WTC11 (cell line): ENCODE data around the gene TNIP2. TPM values are rescaled to one million over a fixed set of nuclear protein-coding genes. Genes with fewer than 3 reads are reported as not detected.

ENCODE experiments used
- ATAC-seq: fragments of 200-7000 bp; cut with Tn5 transposase; 2 replicates; pipeline ENCODE4 v1.10.0; 2021; ENCODE audit warnings: mild to moderate bottlenecking, moderate library complexity
- CTCF ChIA-PET: fragments of 300-600 bp; sonication (Branson Sonifier 250); formaldehyde crosslinking; loops from one replicate; lab custom pipeline; 2021; ENCODE audit warnings: antibody characterized with exemption; lab: Charles Lee
- POLR2A ChIA-PET: fragments of 350-600 bp; sonication (Branson Sonifier 250); formaldehyde crosslinking; loops from one replicate; lab custom pipeline; 2021; ENCODE audit warnings: antibody characterized with exemption; lab: Charles Lee
- DNase-seq: peaks from one replicate; pipeline ENCODE4 v3.0.0; 2021; ENCODE audit warnings: low spot score
- H3K27ac Mint-ChIP-seq: 2 replicates; pipeline ENCODE4 v1.8.0; 2021; ENCODE audit warnings: mixed read lengths
- H3K27me3 Mint-ChIP-seq: 2 replicates; pipeline ENCODE4 v1.8.0; 2021; ENCODE audit warnings: low read depth, mild to moderate bottlenecking, moderate library complexity, mixed read lengths
- H3K36me3 Mint-ChIP-seq: 2 replicates; pipeline ENCODE4 v1.8.0; 2021; ENCODE audit warnings: mixed read lengths
- H3K4me1 Mint-ChIP-seq: 2 replicates; pipeline ENCODE4 v1.8.0; 2022; ENCODE audit warnings: mixed read lengths
- H3K4me3 Mint-ChIP-seq: 2 replicates; pipeline ENCODE4 v1.8.0; 2021; ENCODE audit warnings: mild to moderate bottlenecking, moderate library complexity, mixed read lengths
- H3K9me3 Mint-ChIP-seq: 2 replicates; pipeline ENCODE4 v1.8.0; 2021; ENCODE audit warnings: mixed read lengths
- ATF1 ChIP-seq: sonication (generic); formaldehyde crosslinking; IDR thresholded peaks from 2 replicates; pipeline ENCODE4 v1.8.1; 2023; ENCODE audit warnings: mild to moderate bottlenecking, moderate library complexity, missing genetic modification reagents
- CREB1 ChIP-seq: sonication (generic); formaldehyde crosslinking; IDR thresholded peaks from 2 replicates; pipeline ENCODE4 v1.8.0; 2023; ENCODE audit warnings: mild to moderate bottlenecking, missing genetic modification reagents
- ESRRA ChIP-seq: sonication (generic); formaldehyde crosslinking; IDR thresholded peaks from 2 replicates; pipeline ENCODE4 v1.8.1; 2022; ENCODE audit warnings: mild to moderate bottlenecking, missing genetic modification reagents, borderline replicate concordance
- FOXP1 ChIP-seq: sonication (generic); formaldehyde crosslinking; IDR thresholded peaks from 2 replicates; pipeline ENCODE4 v1.8.0; 2022; ENCODE audit warnings: missing genetic modification reagents, mild to moderate bottlenecking, moderate library complexity, borderline replicate concordance
- IRF2 ChIP-seq: sonication (generic); formaldehyde crosslinking; IDR thresholded peaks from 2 replicates; pipeline ENCODE4 v1.8.0; 2022; ENCODE audit warnings: low read depth, missing genetic modification reagents, borderline replicate concordance
- NFATC4 ChIP-seq: fragments of 250-450 bp; sonication (Bioruptor Pico); IDR thresholded peaks from 2 replicates; pipeline ENCODE4 v1.9.0; 2021; ENCODE audit warnings: mild to moderate bottlenecking
- NFE2L1 ChIP-seq: sonication (generic); formaldehyde crosslinking; IDR thresholded peaks from 2 replicates; pipeline ENCODE4 v1.8.1; 2023; ENCODE audit warnings: missing genetic modification reagents
- NFYB ChIP-seq: sonication (generic); formaldehyde crosslinking; conservative IDR thresholded peaks from 2 replicates; pipeline ENCODE4 v1.8.0; 2022; ENCODE audit warnings: low read depth, missing genetic modification reagents
- NR1H2 ChIP-seq: sonication (generic); formaldehyde crosslinking; IDR thresholded peaks from 2 replicates; pipeline ENCODE4 v1.9.0; 2021; ENCODE audit warnings: mild to moderate bottlenecking, moderate library complexity, missing genetic modification reagents
- NR3C1 ChIP-seq: sonication (generic); formaldehyde crosslinking; conservative IDR thresholded peaks from 2 replicates; pipeline ENCODE4 v1.8.1; 2023; ENCODE audit warnings: low read depth, mild to moderate bottlenecking, missing genetic modification reagents
- RELA ChIP-seq: sonication (generic); formaldehyde crosslinking; IDR thresholded peaks from 2 replicates; pipeline ENCODE4 v1.8.1; 2022; ENCODE audit warnings: missing genetic modification reagents, mild to moderate bottlenecking, borderline replicate concordance
- SMAD3 ChIP-seq: sonication (generic); formaldehyde crosslinking; IDR thresholded peaks from 2 replicates; pipeline ENCODE4 v1.8.0; 2022; ENCODE audit warnings: missing genetic modification reagents, mild to moderate bottlenecking, borderline replicate concordance
- SMAD4 ChIP-seq: sonication (generic); formaldehyde crosslinking; IDR thresholded peaks from 2 replicates; pipeline ENCODE4 v1.8.0; 2022; ENCODE audit warnings: mild to moderate bottlenecking, missing genetic modification reagents
- TCF7 ChIP-seq: sonication (generic); formaldehyde crosslinking; IDR thresholded peaks from 2 replicates; pipeline ENCODE4 v1.8.0; 2022; ENCODE audit warnings: mild to moderate bottlenecking, low read depth, missing genetic modification reagents, moderate library complexity
- ZNF317 ChIP-seq: sonication (generic); formaldehyde crosslinking; IDR thresholded peaks from 2 replicates; pipeline ENCODE4 v1.8.1; 2023; ENCODE audit warnings: low read depth, mild to moderate bottlenecking, moderate library complexity, missing genetic modification reagents, borderline replicate concordance
- ZNF671 ChIP-seq: fragments of 250-450 bp; sonication (Bioruptor Pico); IDR thresholded peaks from 2 replicates; pipeline ENCODE4 v1.8.0; 2021; ENCODE audit warnings: mild to moderate bottlenecking
- total RNA-seq: library from RNA; stranded (reverse); gene quantifications from 3 replicates; pipeline ENCODE4 v1.2.3, GENCODE V29; 2021
- TF ChIP-seq, protein P1 (sequence below): sonication (generic); formaldehyde crosslinking; conservative IDR thresholded peaks from 2 replicates; pipeline ENCODE4 v1.8.1; 2023; ENCODE audit warnings: mild to moderate bottlenecking, low read depth, missing genetic modification reagents, moderate library complexity
- TF ChIP-seq, protein P2 (sequence below): fragments of 250-450 bp; sonication (Bioruptor Pico); IDR thresholded peaks from 2 replicates; pipeline ENCODE4 v1.9.0; 2021; ENCODE audit warnings: moderate library complexity, mild to moderate bottlenecking, inconsistent platforms, borderline replicate concordance
- TF ChIP-seq, protein P3 (sequence below): sonication (generic); formaldehyde crosslinking; IDR thresholded peaks from 2 replicates; pipeline ENCODE4 v1.8.0; 2022; ENCODE audit warnings: mild to moderate bottlenecking, missing genetic modification reagents
- TF ChIP-seq, protein P4 (sequence below): sonication (generic); formaldehyde crosslinking; IDR thresholded peaks from 2 replicates; pipeline ENCODE4 v1.8.0; 2022; ENCODE audit warnings: mild to moderate bottlenecking, missing genetic modification reagents
- TF ChIP-seq, protein P5 (sequence below): sonication (generic); formaldehyde crosslinking; IDR thresholded peaks from 2 replicates; pipeline ENCODE4 v1.8.1; 2022; ENCODE audit warnings: missing genetic modification reagents, borderline replicate concordance
- TF ChIP-seq, protein P6 (sequence below): sonication (generic); formaldehyde crosslinking; IDR thresholded peaks from 2 replicates; pipeline ENCODE4 v1.8.1; 2023; ENCODE audit warnings: mild to moderate bottlenecking, moderate library complexity, missing genetic modification reagents

Gene TNIP2
- total RNA-seq, 1 experiment from 2014 or later = 44.4 TPM

DNA sequence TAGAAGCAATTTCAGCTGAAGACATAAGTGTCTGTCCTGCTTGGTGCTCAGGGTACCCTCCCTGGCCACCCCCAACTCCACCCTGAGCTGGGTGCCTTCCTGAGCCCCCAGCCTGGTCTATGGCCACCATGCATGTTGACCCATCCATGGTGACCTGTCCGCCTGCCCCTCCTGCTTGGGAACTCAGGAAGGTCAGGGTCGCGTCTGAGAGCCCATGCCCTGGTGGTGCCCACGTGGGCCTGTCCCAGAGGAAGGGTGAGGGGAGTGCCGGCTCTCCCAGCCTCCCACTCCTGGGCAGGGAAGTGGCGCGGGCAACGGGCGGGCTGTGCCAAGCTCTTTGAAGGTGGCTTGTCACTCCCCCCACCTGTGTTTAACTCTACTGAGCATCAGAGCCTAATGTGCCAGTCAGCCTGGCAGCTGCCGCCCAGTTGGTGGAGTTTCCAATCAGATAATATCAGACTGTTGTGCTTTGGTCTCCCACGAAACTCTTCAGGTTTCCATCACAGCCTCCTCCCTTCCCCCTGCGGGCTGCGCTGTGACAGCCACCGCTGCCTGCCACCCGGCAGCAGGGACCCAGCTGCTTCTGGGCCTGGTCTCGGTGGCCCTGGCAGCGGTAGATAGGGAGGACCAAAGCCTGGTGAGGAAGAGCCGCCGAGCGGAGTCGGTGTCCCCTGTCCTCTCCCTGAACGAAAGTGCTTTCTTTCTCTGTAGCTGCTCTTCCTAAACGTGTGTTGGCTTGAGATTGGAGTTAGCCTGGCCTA, 41.6 kb upstream of the TNIP2 start (continued):
- TF ChIP-seq, protein P1, sequence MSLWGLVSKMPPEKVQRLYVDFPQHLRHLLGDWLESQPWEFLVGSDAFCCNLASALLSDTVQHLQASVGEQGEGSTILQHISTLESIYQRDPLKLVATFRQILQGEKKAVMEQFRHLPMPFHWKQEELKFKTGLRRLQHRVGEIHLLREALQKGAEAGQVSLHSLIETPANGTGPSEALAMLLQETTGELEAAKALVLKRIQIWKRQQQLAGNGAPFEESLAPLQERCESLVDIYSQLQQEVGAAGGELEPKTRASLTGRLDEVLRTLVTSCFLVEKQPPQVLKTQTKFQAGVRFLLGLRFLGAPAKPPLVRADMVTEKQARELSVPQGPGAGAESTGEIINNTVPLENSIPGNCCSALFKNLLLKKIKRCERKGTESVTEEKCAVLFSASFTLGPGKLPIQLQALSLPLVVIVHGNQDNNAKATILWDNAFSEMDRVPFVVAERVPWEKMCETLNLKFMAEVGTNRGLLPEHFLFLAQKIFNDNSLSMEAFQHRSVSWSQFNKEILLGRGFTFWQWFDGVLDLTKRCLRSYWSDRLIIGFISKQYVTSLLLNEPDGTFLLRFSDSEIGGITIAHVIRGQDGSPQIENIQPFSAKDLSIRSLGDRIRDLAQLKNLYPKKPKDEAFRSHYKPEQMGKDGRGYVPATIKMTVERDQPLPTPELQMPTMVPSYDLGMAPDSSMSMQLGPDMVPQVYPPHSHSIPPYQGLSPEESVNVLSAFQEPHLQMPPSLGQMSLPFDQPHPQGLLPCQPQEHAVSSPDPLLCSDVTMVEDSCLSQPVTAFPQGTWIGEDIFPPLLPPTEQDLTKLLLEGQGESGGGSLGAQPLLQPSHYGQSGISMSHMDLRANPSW = no peak
- TF ChIP-seq ZNF317 (CRISPR knock-in tag) (no peak), RELA (CRISPR knock-in tag) (no peak), NR3C1 (no peak), NR1H2 (CRISPR knock-in tag) (no peak), FOXP1 (CRISPR knock-in tag) (no peak), NFE2L1 (CRISPR knock-in tag) (no peak), IRF2 (CRISPR knock-in tag) (no peak), CREB1 (CRISPR knock-in tag) (no peak), SMAD3 (CRISPR knock-in tag) (no peak)
- TF ChIP-seq, protein P2, sequence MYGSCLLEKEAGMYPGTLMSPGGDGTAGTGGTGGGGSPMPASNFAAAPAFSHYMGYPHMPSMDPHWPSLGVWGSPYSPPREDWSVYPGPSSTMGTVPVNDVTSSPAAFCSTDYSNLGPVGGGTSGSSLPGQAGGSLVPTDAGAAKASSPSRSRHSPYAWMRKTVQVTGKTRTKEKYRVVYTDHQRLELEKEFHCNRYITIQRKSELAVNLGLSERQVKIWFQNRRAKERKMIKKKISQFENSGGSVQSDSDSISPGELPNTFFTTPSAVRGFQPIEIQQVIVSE (CRISPR knock-in tag) = no peak
- TF ChIP-seq, protein P3, sequence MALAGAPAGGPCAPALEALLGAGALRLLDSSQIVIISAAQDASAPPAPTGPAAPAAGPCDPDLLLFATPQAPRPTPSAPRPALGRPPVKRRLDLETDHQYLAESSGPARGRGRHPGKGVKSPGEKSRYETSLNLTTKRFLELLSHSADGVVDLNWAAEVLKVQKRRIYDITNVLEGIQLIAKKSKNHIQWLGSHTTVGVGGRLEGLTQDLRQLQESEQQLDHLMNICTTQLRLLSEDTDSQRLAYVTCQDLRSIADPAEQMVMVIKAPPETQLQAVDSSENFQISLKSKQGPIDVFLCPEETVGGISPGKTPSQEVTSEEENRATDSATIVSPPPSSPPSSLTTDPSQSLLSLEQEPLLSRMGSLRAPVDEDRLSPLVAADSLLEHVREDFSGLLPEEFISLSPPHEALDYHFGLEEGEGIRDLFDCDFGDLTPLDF (CRISPR knock-in tag) = no peak
- TF ChIP-seq, protein P4, sequence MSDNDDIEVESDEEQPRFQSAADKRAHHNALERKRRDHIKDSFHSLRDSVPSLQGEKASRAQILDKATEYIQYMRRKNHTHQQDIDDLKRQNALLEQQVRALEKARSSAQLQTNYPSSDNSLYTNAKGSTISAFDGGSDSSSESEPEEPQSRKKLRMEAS (CRISPR knock-in tag) = no peak
- TF ChIP-seq, protein P5, sequence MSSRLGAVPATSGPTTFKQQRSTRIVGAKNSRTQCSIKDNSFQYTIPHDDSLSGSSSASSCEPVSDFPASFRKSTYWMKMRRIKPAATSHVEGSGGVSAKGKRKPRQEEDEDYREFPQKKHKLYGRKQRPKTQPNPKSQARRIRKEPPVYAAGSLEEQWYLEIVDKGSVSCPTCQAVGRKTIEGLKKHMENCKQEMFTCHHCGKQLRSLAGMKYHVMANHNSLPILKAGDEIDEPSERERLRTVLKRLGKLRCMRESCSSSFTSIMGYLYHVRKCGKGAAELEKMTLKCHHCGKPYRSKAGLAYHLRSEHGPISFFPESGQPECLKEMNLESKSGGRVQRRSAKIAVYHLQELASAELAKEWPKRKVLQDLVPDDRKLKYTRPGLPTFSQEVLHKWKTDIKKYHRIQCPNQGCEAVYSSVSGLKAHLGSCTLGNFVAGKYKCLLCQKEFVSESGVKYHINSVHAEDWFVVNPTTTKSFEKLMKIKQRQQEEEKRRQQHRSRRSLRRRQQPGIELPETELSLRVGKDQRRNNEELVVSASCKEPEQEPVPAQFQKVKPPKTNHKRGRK (CRISPR knock-in tag) = no peak
- TF ChIP-seq, protein P6, sequence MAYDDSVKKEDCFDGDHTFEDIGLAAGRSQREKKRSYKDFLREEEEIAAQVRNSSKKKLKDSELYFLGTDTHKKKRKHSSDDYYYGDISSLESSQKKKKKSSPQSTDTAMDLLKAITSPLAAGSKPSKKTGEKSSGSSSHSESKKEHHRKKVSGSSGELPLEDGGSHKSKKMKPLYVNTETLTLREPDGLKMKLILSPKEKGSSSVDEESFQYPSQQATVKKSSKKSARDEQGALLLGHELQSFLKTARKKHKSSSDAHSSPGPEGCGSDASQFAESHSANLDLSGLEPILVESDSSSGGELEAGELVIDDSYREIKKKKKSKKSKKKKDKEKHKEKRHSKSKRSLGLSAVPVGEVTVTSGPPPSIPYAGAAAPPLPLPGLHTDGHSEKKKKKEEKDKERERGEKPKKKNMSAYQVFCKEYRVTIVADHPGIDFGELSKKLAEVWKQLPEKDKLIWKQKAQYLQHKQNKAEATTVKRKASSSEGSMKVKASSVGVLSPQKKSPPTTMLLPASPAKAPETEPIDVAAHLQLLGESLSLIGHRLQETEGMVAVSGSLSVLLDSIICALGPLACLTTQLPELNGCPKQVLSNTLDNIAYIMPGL (CRISPR knock-in tag) = no peak

DNA sequence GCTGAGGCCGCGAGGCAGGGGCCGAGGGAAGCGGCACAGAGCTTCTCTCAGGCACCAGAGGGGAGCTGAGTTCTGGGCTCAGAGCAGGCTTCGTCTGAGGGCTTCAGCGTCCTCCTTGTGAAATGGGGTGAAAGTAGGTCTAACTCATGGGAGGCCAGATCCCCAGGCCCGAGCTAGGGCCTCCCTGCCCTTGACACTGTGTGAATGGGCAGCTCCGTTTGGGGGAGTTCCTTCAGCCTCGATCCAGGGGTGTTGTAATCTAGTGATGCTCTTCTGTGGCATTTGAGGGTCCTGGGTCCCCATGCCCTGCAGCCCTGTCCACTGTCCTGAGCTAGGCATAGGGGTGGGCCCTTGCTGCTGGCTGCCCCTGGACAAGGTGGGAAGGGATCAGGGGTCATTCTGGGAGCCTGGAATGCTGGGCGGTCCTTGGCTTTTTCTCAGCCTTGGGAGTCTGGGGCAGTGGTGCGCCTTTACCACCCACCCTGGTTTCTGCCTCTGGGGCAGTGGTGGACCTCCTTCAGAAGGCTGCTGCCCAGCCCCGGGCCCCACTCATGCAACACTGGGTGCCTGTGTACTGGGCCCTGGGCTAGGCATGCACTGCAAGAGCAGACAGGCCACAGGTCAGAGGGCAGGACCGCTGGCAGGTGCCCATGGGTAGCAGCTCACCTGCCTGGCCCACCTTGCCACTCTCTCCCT, 40.9 kb upstream of the TNIP2 start:
- POLR2A ChIA-PET = interaction anchor here (0.6 kb wide), 1 partner anchor 13 kb away, joined by 3 read pairs; no protein-coding TSS in a partner anchor
- CTCF ChIA-PET = no interaction called here
- DNase-seq = no peak
- peaks cover 14% of the 10 kb centered on the region for H3K27me3 Mint-ChIP-seq
- H3K4me3 Mint-ChIP-seq = no peak overlapping the region
- TF ChIP-seq SMAD4 (CRISPR knock-in tag) (no peak), ATF1 (no peak), ZNF671 (CRISPR knock-in tag) (no peak), NFYB (CRISPR knock-in tag) (no peak), TCF7 (no peak), NFATC4 (CRISPR knock-in tag) (no peak), ESRRA (no peak)
- TF ChIP-seq, protein P4 (CRISPR knock-in tag) = no peak
- TF ChIP-seq, all 79 proteins: peak for 0
- no peaks in the 10 kb centered on the region for H3K9me3 Mint-ChIP-seq
- no peaks in the 10 kb centered on the region for H3K36me3 Mint-ChIP-seq
- H3K27ac Mint-ChIP-seq = no peak overlapping the region
- peaks cover 21% of the 10 kb centered on the region for H3K4me1 Mint-ChIP-seq
- no peak for ATAC-seq
